GM21515 (cell line): ENCODE measurements around the gene ENG.
"Not testable (repeated sequence)": the region's sequence is repeated elsewhere in the genome, so short reads cannot be mapped to it uniquely, and the experiment has no call there.

ENCODE experiments used
- ATAC-seq: cut with Tn5 transposase; IDR thresholded peaks from one replicate; pipeline ENCODE4 v1.9.1; 2021; ENCODE audit not compliant: unreplicated experiment

Gene ENG

DNA sequence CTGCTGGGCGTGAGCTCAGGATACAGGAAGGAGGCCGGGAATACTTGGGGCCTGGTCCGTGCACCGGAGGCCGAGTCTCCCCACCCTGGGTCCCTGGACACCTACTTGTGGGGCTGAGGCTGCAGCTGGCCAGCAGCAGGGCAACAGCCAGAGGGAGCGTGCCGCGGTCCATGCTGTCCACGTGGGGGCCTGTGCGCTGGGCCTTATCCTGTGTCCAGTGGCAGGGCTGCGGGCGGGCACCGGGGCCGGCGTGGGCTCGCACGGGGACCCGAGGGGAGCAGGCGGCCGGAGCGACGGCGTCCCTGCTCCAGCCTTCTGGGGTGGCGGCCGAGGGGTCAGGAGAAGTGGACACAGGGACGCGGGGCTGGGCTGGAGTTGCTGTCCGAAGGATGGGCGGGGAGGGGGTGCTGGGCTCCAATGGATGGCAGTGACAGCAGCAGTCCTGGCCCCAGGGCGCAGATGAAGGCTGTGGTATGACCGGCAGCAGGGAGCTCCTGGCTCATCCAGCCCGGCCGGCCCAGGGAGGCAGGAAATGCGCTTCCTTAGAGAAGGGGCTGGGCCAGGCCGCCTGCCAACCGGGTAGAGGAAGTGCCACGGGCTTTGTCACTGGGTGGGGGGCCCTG is at the start of gene ENG:
ENG (minus strand) TSS at position 475 of the 623 bp plus-strand sequence; CDS start at position 172, 303 bp downstream.
- ATAC-seq: no peak

DNA sequence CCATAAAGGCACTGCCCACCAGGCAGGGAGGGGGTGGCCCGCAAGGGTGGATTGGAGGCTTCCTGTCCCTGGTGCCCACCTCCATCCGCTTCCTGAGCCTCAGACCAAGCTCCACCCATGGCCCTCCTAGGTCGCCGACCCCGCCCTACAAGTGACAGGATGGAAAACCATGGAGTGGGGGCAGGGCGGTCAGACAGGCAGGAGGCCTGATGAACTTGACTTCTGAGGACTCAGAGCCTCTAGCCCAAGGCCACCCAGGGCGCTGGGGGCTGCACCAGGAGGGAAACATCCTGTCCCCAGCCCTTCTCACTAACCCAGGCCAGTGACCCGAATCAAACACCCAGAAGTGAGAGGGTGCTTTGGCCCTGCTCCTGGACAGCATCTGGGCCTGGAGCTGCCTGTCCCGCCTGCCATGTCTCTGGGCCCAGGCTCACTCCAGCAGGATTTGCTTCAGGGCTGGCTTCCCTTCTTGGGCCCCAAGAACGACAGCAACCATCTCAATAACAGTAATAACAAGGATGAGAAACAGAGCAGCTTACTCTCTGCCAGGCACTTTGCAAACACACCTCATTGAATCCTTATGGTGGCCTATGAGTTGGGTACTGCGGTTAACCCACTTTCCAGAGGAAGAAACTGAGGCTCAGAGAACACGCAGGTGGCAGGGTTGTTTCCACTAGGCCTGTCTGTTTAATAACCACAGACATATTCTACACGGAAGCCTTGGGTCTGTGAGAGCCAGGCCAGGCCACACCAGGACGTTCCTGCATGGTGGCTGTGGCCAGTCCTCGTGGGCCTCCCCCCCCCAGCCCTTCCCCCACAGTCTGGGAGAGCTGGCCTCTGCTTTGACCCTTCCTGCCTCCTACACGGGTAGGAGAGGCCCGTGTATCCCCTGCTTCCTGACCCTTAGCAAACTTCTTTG is 49.4 kb upstream of the ENG start:
- no peak for ATAC-seq

DNA sequence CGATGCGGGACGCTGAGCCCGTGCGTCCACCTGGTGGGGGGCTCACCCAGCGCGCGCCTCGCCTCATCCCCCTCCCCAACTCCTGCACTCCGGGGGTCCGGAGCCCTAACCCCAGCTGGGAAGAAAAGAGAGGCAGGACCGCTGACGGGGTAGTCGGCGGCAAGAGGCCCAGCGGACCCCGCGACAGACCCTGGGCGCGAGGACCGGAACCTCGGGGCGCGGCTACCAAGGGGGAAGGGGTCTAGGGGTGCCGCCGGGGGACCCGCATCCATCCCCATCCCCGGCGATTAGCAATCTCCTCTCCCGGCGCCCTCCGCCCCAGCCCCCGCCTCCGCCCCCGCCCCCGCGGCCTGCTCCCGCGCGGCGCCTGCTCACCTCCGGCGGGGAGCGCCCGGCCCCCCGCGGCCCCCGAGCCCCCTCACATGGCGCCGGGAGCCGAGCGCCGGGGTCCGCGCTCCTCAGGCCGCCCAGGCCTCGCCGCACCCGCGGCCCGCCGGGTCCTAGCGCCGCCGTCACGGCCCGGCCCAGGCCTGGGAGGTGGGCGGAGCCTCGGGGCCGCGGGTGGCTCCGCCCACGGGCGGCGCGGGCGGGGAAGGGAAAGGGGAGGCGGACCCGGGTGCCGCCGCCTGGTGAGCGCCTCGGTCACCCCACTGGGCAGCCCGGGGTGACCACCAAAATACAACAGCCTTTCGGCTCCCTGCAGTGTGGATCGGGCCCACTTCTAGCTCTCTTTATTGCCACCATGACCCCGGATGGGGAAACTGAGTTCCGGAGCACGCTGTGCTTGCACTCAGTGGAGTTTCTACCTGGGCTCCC is 44.9 kb upstream of the ENG start, which contains the start of gene ST6GALNAC6:
ST6GALNAC6 (minus strand) TSS at position 476 of the 816 bp plus-strand sequence. CDS start 1,622 bp downstream, outside the sequence.
- peak; percentile 50 for ATAC-seq

DNA sequence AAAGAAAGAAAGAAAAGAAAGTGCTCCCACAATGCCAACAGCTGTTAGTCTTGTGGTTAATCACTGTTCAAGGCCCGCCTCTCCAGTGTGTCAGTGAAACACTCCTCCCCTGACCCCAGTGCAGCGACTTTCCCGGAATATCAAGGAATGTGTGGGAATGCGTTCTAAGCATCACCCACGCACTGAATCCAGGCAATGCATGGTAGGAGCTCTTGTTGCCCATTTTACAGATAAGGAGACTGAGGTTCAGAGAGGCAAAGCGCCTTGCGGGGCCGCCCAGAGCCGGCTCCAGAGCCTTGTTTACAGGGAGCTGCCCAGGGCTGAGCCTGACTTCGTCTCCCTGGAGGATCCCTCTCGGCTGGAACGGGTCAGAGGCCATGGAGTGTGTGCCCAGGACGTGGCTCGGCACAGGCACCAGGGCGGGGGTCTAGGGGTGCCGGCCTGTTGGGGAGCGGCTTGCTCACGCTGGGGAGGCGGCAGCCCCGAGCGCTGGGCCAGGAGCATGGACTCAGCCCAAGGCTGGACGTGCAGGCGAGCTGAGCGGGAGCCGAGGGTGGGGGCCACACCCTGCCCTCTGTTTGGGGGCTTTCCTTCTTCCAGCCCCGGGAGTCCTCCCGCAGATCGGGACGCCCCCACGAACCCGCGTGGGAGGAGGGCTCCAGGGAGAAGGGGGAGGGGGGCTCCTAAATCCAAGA is 44.1 kb upstream of the ENG start:
- ATAC-seq: no peak

DNA sequence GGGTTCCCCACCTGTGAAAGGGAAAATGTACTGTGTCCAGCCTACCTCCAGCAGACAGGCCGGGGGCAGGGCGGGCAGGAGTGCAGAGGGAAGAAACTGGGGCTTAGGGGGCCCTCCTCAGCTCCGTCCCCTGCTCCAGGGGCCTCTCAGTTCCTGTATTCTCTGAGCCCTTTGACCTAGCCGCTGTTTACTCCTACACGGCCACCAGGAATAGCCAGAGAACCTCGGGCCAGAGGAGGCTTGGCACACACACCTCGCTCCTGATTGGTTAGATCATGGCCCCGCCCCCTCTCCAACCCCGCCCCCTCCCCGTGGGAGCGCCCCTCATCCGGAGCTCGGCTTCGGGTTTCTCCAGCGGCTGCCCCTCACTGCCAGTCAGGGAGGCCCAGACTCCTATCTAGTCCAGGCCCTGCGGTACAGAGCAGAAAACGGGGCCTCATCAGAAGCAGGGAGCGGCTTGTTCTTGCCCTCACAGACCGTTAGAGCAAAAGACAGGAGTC is 42.8 kb upstream of the ENG start:
- no peak for ATAC-seq

DNA sequence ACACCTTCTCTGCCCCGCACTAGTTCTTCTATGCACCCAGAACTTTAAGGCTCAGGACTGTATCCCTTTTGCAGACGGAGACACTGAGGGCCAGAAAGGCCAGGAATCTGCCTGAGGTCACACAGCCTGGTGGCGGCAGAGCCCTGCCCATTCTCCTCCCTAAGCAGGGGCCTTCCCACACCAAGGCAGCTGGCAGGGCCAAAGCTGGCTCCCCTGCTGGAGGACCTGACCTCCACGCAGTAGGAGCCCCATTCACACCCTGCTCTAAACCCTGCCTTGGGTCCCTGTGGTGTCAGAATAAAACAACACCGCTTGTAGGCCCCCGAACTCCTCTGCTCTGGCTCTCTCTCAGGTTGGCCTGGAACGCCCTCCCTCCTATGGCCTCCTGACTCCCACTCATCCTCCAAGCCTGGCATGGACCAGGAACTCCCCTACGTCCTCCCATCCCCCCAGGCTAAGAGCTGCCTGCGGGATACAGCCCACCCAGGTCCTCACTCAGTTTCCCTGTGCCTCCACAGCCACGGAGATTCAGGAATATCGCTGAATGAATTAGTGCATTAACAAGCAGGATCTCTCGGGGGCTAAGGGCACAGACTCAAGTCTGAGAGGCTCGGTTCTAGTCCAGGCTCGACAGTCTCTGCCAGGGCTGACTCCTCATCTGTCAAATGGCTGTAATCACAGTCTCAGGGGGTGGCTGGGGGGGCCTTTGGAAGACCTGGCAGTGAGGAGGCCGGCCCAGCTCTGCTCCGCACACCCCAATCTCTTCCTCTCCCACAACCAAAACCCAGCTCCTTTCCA is 42.1 kb upstream of the ENG start:
- no peak for ATAC-seq

DNA sequence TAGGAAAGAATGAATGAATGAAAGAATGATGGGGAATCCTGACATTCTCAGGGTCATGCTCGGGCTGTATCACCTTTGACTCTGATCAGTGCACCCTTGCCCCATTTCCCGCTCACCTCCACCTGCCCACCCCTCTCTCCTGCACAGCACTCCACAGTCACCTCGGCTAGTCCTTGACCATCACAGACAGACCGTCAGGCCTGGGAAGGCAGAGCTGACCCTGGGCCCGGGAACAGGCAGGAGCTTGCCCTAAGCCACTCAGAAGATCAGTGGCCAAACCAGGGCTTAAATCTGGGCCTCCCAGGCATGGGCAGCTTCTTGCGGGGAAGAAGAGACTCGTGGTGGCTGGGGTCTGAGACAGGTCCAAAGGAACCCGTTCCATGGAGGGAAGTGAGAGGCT is 41.4 kb upstream of the ENG start:
- no peak for ATAC-seq

DNA sequence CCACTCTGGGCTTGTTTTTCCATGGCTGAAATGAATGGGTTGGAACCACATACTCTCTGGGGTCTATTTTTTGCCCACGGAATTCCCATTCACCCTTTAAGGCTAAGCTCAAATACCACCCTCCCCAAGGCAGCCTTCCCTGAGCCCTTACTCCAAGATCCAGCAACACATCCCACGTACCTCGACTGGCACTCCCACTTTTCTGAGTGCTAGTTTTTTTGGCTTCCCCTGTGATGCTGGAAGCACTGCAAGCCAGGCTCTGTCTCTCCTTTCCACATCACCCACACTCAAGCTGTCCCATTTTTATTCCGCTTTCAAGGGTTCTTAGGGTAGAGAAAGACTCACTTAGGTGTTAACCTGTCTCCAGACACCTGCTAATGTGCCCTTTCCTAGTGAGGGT is 38.9 kb upstream of the ENG start:
- no peak for ATAC-seq

DNA sequence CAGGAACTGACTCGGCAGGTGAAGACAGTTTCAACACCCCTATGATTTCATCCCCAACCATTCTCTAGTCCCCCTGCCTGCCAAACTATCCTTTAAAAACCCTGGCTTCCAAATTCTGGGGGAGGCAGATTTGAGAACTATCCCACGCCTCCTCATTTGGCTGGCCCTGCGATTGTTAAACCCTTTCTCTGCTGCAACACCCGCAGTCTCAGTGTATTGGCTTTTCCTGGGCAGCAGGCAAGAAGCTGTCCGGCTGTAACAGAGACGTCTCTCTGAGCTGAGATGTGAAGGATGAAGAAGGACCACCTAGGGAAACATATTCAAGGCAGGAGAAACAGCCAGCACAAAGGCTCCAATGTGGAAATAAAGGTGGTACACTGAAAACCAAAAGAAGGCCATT is 38.4 kb upstream of the ENG start:
- no peak for ATAC-seq

DNA sequence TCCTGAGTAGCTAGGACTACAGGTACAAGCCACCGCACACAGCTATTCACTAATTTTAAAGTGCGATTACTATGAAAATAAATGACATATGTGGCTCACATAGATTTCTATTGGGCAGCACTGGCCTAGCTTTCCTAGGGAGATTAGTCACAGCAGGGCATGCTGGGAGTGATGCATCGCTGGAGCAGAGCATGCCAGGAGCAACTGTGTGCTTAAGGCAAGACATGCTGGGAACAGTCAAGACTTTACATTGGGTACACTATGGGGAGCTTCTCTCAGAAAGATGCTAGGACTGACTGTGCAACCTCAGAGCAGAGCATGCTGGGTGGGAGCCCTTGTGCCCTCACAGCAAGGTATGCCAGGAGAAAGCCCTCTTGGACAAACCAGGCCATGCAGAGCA is 35.6 kb upstream of the ENG start:
- no peak for ATAC-seq

DNA sequence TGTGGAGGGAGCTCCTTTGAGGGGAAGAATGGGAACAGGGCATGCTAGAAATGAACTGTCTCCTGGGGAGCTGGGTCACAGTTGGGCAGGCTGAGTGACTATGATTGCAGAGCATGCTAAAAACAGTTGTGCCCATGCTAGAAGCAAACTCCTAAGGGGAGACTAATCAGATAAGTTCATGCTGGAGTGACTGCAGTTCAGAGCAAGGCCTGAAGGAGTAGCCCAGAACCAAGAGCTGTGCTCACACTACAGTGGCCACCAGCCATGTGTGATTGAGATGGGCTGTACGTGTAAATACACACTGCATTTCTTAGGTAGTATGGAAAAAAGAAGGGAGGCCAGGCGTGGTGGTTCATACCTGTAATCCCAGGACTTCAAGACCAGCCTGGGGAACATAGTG is 33.3 kb upstream of the ENG start:
- no peak for ATAC-seq

DNA sequence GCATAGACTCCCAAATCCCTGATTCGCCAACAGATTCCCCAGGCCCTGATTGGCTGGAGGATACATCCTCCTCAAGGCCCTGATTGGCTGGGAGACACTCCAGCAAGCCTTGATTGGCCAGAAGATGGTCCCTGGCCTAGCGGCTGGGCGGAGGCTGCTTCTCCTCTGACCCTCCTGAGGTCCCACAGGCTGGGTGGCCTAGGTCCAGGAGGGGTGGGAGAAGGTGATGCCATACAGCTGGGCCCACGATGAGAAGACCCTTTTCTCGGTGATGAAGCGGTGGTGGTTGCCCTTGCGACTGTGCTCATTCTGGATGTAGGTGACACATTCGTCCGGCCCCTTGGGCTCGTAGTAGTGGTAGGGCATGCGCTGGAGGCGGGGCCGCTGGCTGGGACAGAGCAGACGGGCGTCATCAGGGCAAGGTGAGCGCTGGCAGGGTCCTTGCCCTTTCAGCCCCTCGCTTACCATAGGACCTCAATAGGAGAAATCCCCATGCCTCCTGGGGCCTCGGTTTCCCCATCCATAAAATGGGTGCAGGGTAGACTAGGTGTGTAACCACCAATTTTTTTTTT is 32.0 kb upstream of the ENG start:
- no peak for ATAC-seq

DNA sequence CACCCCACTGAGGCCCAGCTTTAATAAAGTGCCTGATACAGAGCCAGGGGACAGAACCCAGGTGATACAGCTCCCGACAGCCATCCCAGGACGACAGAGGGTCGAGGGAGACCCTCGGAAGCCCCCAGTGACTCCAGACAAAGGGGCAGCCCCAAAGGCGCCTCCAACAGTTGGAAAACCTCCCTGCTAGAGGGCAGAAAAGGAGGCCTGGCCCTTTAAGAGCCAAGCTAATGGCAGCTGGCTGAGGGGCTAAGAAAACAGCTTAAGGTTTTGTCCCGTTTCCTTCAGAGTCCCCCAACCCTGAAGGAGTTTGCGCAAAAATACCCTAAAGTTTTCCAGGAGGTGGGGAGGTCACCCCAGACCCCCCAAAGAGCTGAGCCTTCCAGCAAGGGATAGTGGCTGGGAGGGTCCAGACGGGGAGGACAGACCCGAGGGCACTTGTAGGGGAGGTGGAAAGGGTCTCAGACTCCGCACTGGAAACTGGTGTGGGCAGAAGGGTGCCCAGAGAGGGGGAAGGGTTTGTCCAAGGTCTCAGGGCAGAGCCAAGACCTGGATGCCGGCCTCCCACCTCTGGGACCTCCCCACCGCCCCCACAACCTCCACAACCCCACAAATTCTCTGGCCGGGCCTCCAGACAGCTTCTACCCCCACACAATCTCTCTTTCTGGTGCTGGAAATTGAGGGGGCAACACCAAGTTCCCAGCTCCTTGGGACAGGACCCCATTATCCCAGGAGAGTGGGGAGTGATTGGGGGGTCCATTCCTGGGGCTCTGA is 31.2 kb upstream of the ENG start:
- no peak for ATAC-seq

DNA sequence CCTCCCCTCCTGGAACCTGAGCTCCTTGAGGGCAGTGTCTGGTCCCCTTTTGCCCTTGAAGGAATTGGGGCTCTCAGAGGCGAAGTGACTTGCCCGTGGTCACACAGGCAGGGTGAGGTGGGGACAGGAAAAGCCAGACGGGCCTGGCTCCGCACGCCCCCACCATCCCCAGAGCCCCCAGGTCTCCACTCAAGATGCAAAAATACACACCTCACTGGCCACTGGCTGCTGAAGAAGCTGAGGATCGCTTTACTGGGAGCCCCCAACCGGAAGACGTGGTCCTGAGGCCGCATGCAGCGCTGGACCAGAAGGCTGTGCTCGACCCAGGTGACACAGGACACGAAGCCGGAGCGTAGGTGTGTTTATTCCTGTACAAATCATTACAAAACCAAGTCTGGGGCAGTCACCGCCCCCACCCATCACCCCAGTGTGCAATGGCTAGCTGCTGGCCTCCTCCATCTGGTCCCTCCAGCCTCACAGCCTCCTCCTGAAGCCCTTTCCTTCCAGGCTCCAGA is 30.6 kb upstream of the ENG start:
- no peak for ATAC-seq

DNA sequence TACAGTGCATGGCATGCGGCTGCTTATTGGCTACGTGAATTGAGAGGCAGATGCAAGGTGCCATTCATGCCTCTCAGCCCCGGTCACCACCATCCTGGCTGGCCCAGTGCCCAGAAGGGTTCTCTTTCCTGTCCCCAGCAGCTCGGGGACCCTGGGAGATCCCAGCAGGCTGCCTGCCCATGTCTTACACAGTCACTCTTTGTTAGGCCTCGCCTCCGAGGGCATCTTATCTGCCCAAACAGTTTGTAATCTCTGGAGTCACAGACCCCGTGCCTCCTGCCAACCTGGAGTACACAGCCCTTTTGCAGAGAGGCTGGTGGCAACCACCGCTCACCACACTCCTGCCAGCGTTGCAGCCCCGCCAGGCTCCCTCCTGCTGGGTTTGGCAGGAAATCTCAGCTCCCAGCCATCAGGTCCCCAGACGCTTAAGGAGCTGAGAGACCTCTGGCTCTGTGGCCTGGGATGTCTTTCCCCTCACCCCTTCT is 30.0 kb upstream of the ENG start:
- ATAC-seq: no peak

DNA sequence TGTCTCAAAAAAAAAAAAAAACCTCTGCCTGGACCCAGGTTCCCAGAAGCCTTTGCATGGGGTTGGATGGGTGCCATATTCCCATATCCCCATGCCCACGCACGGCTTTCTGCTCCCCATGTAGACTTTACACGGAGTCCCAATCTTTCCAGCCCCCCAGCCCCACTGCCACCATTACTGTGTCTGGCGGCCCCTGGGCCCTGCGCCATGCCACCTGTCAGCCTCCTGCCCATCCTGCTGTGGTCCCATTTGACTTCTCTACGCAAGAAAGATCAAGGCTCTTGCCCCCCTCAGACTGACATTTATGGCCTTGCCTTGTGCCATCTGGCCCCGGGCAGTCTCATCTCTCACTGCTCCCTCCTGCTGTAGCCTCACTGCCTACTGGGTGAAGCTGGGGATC is 29.5 kb upstream of the ENG start:
- ATAC-seq: no peak

DNA sequence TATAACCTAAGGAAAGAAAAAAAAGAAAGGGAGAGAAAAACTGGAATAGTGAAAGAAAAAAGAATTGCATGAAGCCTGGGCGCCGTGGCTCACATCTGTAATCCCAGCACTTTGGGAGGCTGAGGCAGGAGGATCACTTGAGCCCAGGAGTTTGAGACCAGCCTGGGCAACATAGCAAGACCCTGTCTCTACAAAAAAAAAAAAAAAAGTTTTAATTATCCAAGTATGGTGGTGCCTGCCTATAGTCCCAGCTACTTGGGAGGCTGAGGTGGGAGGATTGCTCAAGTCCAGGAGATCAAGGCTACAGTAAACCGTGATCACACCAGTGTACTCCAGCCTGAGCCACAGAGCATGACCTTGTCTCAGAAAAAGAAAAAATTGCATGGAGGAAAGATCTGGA is 27.3 kb upstream of the ENG start:
- ATAC-seq: not testable (repeated sequence)

DNA sequence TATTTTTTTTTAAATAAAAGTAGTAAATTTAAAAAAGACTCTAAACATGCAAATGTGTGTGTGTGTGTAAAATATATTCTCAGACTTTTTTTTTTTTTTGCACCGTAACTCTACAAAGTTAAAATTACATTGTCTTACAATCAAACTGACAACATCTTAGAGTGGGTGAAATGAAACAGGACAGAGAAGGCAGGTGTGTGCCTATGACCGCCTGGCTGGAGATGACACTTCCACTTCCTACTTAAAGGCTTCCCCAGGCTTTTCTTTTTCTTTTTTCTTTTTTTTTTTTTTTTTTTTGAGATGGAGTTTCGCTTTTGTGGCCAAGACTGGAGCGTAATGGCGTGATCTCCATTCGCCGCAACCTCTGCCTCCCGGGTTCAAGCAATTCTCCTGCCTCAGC is 25.7 kb upstream of the ENG start:
- no peak for ATAC-seq
